CD14-positive monocyte (primary cell): Measurements from ENCODE around the gene DYNC2I2. TPM values are rescaled to one million over a fixed set of nuclear protein-coding genes. Genes with fewer than 3 reads are reported as not detected.

ENCODE experiments used
- DNase-seq, 3 donors: peaks; one replicate each; pipeline ENCODE4 v3.0.0-alpha.2; 2011 to 2022
- H2AFZ ChIP-seq: 2 replicates; pipeline ENCODE4 v1.6.0; 2012; ENCODE audit warnings: mild to moderate bottlenecking, low read depth, low read length, inconsistent platforms; ENCODE audit not compliant: insufficient read depth, poor library complexity, severe bottlenecking
- H3K27ac ChIP-seq, 2 donors: 1 replicate in 1 of 2; 2 replicates in 1 of 2; pipeline ENCODE4 v1.5.1; 2012 to 2013; ENCODE audit warnings: low read length in 2 of 2, control low read depth in 1 of 2, inconsistent platforms in 1 of 2, low read depth in 1 of 2, mild to moderate bottlenecking in 1 of 2
- H3K27me3 ChIP-seq, 2 donors: one replicate each; pipeline versions ENCODE4 v1.6.0 to v1.6.1; 2011 to 2013; ENCODE audit warnings: low read length in 2 of 2; ENCODE audit not compliant: control insufficient read depth in 2 of 2, insufficient read depth in 2 of 2
- H3K36me3 ChIP-seq, 2 donors: replicated peaks in 1 of 2; 1 replicate in 1 of 2; 2 replicates in 1 of 2; pipeline versions ENCODE4 v1.5.1 to v1.6.1; 2012 to 2013; ENCODE audit warnings: low read length in 2 of 2, control low read depth in 1 of 2, inconsistent platforms in 1 of 2, mild to moderate bottlenecking in 1 of 2; ENCODE audit not compliant: insufficient read depth in 2 of 2, control insufficient read depth in 1 of 2
- H3K4me1 ChIP-seq, 2 donors: 1 replicate in 1 of 2; 2 replicates in 1 of 2; pipeline versions ENCODE4 v1.5.1 to v1.6.1; 2012 to 2013; ENCODE audit warnings: low read length in 2 of 2, control low read depth in 1 of 2, inconsistent platforms in 1 of 2, mild to moderate bottlenecking in 1 of 2, moderate library complexity in 1 of 2; ENCODE audit not compliant: insufficient read depth in 2 of 2, control insufficient read depth in 1 of 2
- H3K4me2 ChIP-seq: replicated peaks from 2 replicates; pipeline ENCODE3; 2012; ENCODE audit warnings: low read length, moderate library complexity, mild to moderate bottlenecking; ENCODE audit not compliant: poor library complexity, severe bottlenecking; ENCODE audit errors: extremely low read depth
- H3K4me3 ChIP-seq, 3 experiments: fragments of 200-600 bp in 1 of 3; sonication (generic) in 1 of 3; replicated peaks in 1 of 3; 1 replicate in 2 of 3; 2 replicates in 1 of 3; pipeline ENCODE4 v1.5.1; 2011 to 2013; ENCODE audit warnings: low read length in 3 of 3, mild to moderate bottlenecking in 3 of 3, control low read depth in 2 of 3, low read depth in 2 of 3, inconsistent platforms in 1 of 3, moderate library complexity in 1 of 3
- H3K79me2 ChIP-seq: 2 replicates; pipeline ENCODE4 v1.6.0; 2012; ENCODE audit warnings: mild to moderate bottlenecking, control low read depth, inconsistent platforms, low read length, moderate library complexity; ENCODE audit not compliant: insufficient read depth
- H3K9ac ChIP-seq: 2 replicates; pipeline ENCODE4 v1.6.0; 2017; ENCODE audit warnings: low read length, mild to moderate bottlenecking; ENCODE audit not compliant: insufficient read depth, poor library complexity, severe bottlenecking
- H3K9me3 ChIP-seq, 2 donors: replicated peaks in 1 of 2; 1 replicate in 1 of 2; 2 replicates in 1 of 2; pipeline versions ENCODE4 v1.5.1 to v1.6.1; 2012 to 2013; ENCODE audit warnings: low read length in 2 of 2, control low read depth in 1 of 2; ENCODE audit not compliant: control insufficient read depth in 1 of 2, insufficient read depth in 1 of 2
- H4K20me1 ChIP-seq: 2 replicates; pipeline ENCODE4 v1.6.0; 2012; ENCODE audit warnings: mild to moderate bottlenecking, low read length, control low read depth, moderate library complexity; ENCODE audit not compliant: insufficient read depth
- H3K27ac Mint-ChIP-seq, 7 donors: one replicate each; pipeline ENCODE4 v1.8.0; 2020; ENCODE audit warnings: mild to moderate bottlenecking in 7 of 7, mixed read lengths in 7 of 7, moderate library complexity in 6 of 7, inconsistent platforms in 2 of 7
- H3K27me3 Mint-ChIP-seq, 3 donors: one replicate each; pipeline ENCODE4 v1.8.0; 2021 to 2022; ENCODE audit warnings: low read depth in 3 of 3, mild to moderate bottlenecking in 3 of 3, mixed read lengths in 3 of 3, moderate library complexity in 3 of 3, inconsistent platforms in 1 of 3
- H3K36me3 Mint-ChIP-seq, 2 donors: one replicate each; pipeline ENCODE4 v1.8.0; 2020; ENCODE audit warnings: mixed read lengths in 2 of 2, inconsistent platforms in 1 of 2, mild to moderate bottlenecking in 1 of 2
- H3K4me1 Mint-ChIP-seq: one replicate; pipeline ENCODE4 v1.8.0; 2020; ENCODE audit warnings: mild to moderate bottlenecking, mixed read lengths
- H3K4me3 Mint-ChIP-seq, 2 donors: one replicate each; pipeline ENCODE4 v1.8.0; 2020; ENCODE audit warnings: mild to moderate bottlenecking in 2 of 2, mixed read lengths in 2 of 2, moderate library complexity in 1 of 2
- H3K9me3 Mint-ChIP-seq, 7 donors: one replicate each; pipeline ENCODE4 v1.8.0; 2020 to 2022; ENCODE audit warnings: mixed read lengths in 7 of 7, mild to moderate bottlenecking in 6 of 7, moderate library complexity in 6 of 7, inconsistent platforms in 2 of 7
- CTCF ChIP-seq: fragments of 200-600 bp; IDR thresholded peaks from one replicate; pipeline ENCODE4 v1.8.0; 2022; ENCODE audit warnings: antibody characterized with exemption, mild to moderate bottlenecking
- WGBS: methylation state at CpG from one replicate; pipeline ENCODE4 v1.1.5; 2013; ENCODE audit warnings: missing lambda C conversion rate; ENCODE audit not compliant: insufficient coverage; 5-methylcytosine and 5-hydroxymethylcytosine counted together
- intact Hi-C, 2 donors: fragments of 100-400 bp; cut with micrococcal nuclease; formaldehyde crosslinking; loops; one replicate each; pipeline versions ENCODE4 v1.15.0 to v1.15.1; 2023
- polyA plus RNA-seq, 3 donors: library from polyadenylated mRNA; depleted of rRNA in 1 of 3; unstranded in 2 of 3; stranded (reverse) in 1 of 3; fragments of 300-500 nt in 2 of 3; fragments of >200 nt in 1 of 3; fragmentation: Illumina TruSeq in 2 of 3; gene quantifications; 1 replicate in 2 of 3; 2 replicates in 1 of 3; pipeline ENCODE4 v1.2.3, GENCODE V29; 2012 to 2021

DYNC2I2 gene
- polyA plus RNA-seq, 3 donors = 1.5 to 2.1 (median 1.9) TPM

GRCh38 chr9:128626181-128626580 is 30.5 kb downstream of the DYNC2I2 start:
- 89% methylated on average over 13 of the region's 16 CpGs for WGBS
- H3K27ac Mint-ChIP-seq = peak overlapping the region in 3 of 7 donors; percentile 2 to 33 (median 31)

GRCh38 chr9:128625391-128626146 is 31.1 kb downstream of the DYNC2I2 start:
- Mint-ChIP-seq H3K4me3 (no peak overlapping the region), H3K27me3 (no peaks in the 10 kb centered on the region), H3K36me3 (peaks cover 73 to 87% of the 10 kb centered on the region in 2 donors), H3K9me3 (no peaks in the 10 kb centered on the region), H3K27ac (peak overlapping the region in 3 of 7 donors; percentile 25 to 31 (median 31)), H3K4me1 (no peaks in the 10 kb centered on the region)
- no peak for TF ChIP-seq CTCF
- Histone ChIP-seq H3K79me2 (no peaks in the 10 kb centered on the region), H3K36me3 (peaks cover 69 to 86% of the 10 kb centered on the region in 2 donors), H3K4me3 (no peak overlapping the region), H3K27ac (no peak overlapping the region), H2AFZ (no peak overlapping the region), H3K9me3 (no peaks in the 10 kb centered on the region), H3K4me2 (no peak overlapping the region), H3K9ac (no peak overlapping the region), H3K4me1 (no peaks in the 10 kb centered on the region), H4K20me1 (no peaks in the 10 kb centered on the region), H3K27me3 (no peaks in the 10 kb centered on the region)
- WGBS = 97% methylated on average over 20 of the region's 20 CpGs
- DNase-seq = no peak
- intact Hi-C loops = no loop called here

More at GRCh38 chr9:128626181-128626580, 30.5 kb downstream of the DYNC2I2 start:
- Histone ChIP-seq H3K79me2 (no peaks in the 10 kb centered on the region), H3K4me2 (no peak overlapping the region), H4K20me1 (no peaks in the 10 kb centered on the region), H3K4me1 (no peaks in the 10 kb centered on the region), H3K27ac (no peak overlapping the region), H3K27me3 (no peaks in the 10 kb centered on the region), H2AFZ (no peak overlapping the region), H3K4me3 (no peak overlapping the region), H3K9ac (no peak overlapping the region), H3K36me3 (peaks cover 63 to 83% of the 10 kb centered on the region in 2 donors), H3K9me3 (no peaks in the 10 kb centered on the region)
- TF ChIP-seq CTCF = no peak
- Mint-ChIP-seq H3K9me3 (no peaks in the 10 kb centered on the region), H3K4me3 (no peak overlapping the region), H3K27me3 (no peaks in the 10 kb centered on the region), H3K36me3 (peaks cover 67 to 85% of the 10 kb centered on the region in 2 donors), H3K4me1 (no peaks in the 10 kb centered on the region)
- intact Hi-C loops = no loop called here
- no peak for DNase-seq
